Ovary (tissue), 3 donors: Measurements from ENCODE around the gene KIF26B.

Source experiments
- CTCF ChIP-seq, 3 donors: fragments of 450-650 bp in 2 of 3; fragments of 200-600 bp in 1 of 3; IDR thresholded peaks; one replicate each; pipeline versions ENCODE4 v1.5.1 to v1.8.0; 2016 to 2022; ENCODE audit warnings: antibody characterized with exemption in 3 of 3, mild to moderate bottlenecking in 1 of 3
- EP300 ChIP-seq: sonication (generic); formaldehyde crosslinking; IDR thresholded peaks from one replicate; pipeline ENCODE4 v1.6.1; 2017; ENCODE audit warnings: antibody characterized with exemption
- donor health status: DM: no; HTN: no; CAD: no.

- no peak for TF ChIP-seq EP300
- no peak for TF ChIP-seq CTCF (IDR thresholded peaks at IDR 0.05)
Observed at GRCh38 chr1:245583081-245583480, 428.3 kb downstream of the KIF26B start.
